Embryonic facial prominence (tissue), 1 donor: Measurements from ENCODE around the gene OR4D6.
"Not testable (repeated sequence)": the region's sequence is repeated elsewhere in the genome, so short reads cannot be mapped to it uniquely, and the experiment has no call there.

Source experiments
- DNase-seq: peaks from one replicate; pipeline ENCODE4 v3.0.0-alpha.2; 2016; ENCODE audit errors: extremely low spot score

OR4D6 gene

GRCh38 chr11:59456661-59457060 lies at the start of gene OR4D6:
TSS of gene OR4D6 (plus strand) at chr11:59456961. CDS start at chr11:59456961, 0 bp downstream.
- DNase-seq: no peak

GRCh38 chr11:59413646-59414045 lies 43.1 kb upstream of the OR4D6 start:
- DNase-seq: no peak

- no peak for DNase-seq
These were observed 41.6 kb upstream of the OR4D6 start for GRCh38 chr11:59415111-59415510.

GRCh38 chr11:59416613-59417012 lies 40.1 kb upstream of the OR4D6 start:
- no peak for DNase-seq

DNA sequence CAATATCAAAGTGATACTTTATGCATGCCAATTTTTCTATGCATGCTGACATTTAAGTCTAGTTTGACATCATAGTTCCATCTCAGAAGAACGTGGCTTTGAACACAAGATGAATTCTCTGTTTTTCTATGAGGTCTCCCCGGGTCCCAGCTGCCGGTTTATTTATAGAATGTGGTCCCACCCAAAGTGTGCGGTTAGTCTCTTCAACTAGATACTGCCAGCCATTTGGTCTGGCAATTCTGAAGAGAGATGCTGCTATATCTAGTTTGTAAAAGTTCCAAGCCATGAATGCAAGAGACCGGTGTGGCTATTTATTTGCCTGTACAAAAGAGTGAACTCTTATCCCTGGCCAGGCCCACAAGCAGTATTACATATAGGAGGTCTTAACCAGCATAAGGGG lies 39.7 kb upstream of the OR4D6 start:
- DNase-seq: no peak

DNA sequence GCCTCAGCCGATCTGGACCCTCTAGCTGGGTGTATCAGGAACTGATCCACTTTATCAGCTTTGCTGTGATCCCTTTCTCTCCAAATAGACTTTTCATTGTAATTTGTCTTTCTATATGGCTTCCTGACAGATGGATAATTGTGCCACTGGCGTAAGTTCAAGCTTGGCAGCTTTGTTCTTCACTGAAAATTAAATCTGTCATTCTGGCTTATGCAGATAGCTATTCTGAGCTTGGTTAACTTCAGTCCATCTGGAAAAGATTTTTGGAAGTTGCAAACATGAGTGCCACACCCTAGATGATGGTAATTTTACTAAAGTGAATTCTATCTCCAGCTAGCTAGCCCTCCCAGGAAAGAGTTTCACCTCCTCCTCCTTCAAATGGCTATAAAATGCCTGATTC lies 38.6 kb upstream of the OR4D6 start:
- DNase-seq: no peak

DNA sequence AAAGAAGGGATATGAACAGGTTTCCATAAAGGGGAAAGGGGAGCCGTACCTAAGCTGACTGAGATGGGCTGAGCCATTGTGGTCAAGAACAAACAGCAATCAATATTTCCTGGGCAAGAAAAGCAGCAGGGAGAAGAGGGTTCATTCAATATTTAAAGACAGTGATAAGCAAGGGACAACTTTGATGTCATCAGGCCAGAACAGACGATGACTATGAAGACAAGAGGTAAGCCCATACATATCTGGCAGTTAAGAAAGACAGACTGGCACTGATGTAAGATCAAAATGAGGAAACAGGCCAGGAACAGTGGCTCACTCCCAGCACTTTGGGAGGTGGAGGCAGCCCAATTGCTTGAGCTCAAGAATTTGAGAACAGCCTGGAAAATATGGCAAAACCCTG lies 32.9 kb upstream of the OR4D6 start:
- DNase-seq: no peak

DNA sequence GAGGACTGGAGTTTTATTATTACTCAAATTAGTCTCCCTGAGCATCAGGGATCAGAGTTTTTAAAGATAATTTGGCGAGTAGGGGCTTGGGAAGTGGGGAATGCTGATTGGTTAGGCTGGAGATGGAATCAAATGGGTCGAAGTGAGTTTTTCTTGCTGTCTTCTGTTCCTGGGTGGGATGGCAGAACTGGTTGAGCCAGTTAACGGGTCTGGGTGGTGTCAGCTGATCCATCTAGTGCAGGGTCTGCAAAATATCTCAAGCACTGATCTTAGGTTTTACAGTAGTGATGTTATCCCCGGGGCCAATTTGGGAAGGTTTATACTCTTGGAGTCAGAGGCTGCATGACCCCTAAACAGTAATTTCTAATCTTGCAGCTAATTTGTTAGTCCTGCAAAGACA lies 31.6 kb upstream of the OR4D6 start:
- no peak for DNase-seq

- DNase-seq: no peak
These were observed 30.2 kb upstream of the OR4D6 start, which contains the start of gene OR5A2 for GRCh38 chr11:59426361-59427067. TSS of gene OR5A2 (minus strand) at chr11:59426413. CDS start at chr11:59422953, 3,460 bp downstream.

GRCh38 chr11:59427068-59427382 lies 29.7 kb upstream of the OR4D6 start:
- DNase-seq: no peak

DNA sequence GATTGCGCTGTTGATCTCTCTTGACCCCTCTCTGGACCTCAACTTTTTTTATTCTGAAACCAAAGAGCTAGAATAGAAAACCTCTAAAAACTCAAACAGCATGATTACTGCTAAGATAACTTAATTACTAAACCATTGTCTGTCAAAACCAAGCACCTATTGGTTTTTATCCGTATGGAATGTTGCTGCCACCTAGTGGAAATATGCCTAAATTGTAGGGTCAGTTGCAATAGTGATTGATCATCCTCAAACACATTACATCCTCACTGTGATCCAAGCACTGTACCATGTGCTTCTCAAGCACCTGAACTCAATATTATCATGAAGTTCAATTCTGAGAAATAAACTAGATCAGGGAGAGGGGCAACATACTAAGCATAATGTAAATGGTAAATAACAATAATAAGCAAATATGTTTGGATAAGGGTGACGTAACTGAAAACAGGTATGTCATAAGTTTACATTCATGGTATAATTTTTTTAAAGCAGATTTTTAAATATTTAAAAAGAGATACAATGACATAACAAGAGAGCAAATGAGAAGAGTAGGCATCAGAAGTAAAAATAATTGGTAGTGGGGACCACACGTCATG lies 26.7 kb upstream of the OR4D6 start:
- DNase-seq: no peak

DNA sequence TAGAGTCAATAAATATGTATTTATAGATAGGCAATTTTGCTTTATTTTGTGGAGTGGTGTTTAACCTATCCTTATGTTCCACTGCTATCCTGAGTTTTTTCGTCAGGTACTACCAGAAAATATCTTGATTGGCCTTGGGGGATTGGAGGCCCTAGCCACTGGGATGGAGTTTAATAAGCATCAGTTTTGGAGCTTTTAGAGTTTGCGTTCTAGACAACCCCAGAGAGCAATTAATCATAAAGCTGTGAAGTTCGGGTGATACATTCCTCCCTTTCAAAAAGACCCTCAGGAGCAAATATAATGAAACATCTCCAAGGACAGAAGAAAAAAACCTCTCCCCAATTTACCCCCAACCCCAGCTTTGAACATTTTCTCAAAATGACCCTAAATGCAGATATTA lies 20.6 kb upstream of the OR4D6 start, which contains the start of gene OR5A1:
OR5A1 (plus strand) TSS at position 301 of the 400 bp plus-strand sequence. CDS start 6,700 bp downstream, outside the sequence.
- DNase-seq: no peak

- DNase-seq: no peak
These were observed 19.0 kb upstream of the OR4D6 start for GRCh38 chr11:59437770-59438169.

DNA sequence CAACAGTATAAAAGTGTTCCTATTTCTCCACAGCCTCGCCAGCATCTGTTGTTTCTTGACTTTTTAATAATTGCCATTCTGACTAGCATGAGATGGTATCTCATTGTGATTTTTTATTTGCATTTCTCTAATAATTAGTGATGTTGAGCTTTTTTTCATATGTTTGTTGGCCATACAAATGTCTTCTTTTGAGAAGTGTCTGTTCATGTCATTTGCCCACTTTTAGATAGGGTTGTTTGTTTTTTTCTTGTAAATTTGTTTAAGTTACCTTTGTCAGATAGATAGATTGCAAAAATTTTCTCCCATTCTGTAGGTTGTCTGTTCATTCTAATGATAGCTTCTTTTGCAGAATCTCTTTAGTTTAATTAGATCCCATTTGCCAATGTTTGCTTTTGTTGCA lies 11.1 kb upstream of the OR4D6 start:
- not testable (repeated sequence) for DNase-seq

- no peak for DNase-seq
These were observed 8.3 kb upstream of the OR4D6 start for GRCh38 chr11:59448484-59448883.

GRCh38 chr11:59459916-59460315 lies 3.2 kb downstream of the OR4D6 start:
- DNase-seq: no peak

- DNase-seq: no peak
These were observed 6.5 kb downstream of the OR4D6 start for GRCh38 chr11:59463190-59463641.

DNA sequence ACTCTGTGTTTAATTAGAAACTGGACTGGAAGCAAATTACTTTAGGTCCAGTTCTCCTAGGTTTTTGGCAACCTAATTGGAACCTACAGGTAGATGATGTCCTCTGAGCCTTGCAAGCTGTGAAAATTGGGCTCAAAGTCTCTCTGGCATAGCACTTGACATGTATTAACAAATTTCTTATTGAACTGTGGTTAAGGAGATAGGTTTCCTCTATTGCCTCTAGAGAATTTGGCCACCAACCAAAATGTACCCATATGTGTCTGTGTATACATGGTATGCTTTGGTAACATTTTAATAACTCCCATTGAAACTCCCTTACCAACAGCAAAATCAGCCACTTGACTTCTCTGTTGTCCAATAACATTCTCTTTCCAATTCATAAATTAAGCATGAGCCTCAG lies 16.3 kb downstream of the OR4D6 start, which contains the start of gene OR4D10:
OR4D10 (plus strand) TSS at position 301 of the 400 bp plus-strand sequence. CDS start 4,115 bp downstream, outside the sequence.
- no peak for DNase-seq

DNA sequence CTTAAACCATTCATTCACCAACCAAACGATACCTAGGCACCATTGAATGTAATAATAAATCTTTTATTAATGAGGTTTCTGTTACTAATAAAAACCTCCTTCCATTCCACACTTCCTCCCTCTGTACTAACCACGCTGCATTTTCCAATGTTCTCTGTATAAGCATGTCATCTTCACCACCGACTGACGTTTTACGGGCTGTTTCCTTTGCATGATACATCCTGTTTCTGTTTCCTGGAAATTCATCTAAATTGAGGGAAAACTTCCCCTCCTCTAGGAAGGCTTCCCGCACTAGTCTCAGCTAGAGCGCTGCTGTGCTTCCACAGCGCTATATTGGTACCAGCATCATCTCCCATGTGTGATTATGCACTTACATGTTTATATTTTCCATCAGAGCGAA lies 18.4 kb downstream of the OR4D6 start:
- DNase-seq: no peak

- no peak for DNase-seq
These were observed 23.1 kb downstream of the OR4D6 start for GRCh38 chr11:59479906-59480305.

GRCh38 chr11:59480359-59480758 lies 23.6 kb downstream of the OR4D6 start:
- DNase-seq: no peak

DNA sequence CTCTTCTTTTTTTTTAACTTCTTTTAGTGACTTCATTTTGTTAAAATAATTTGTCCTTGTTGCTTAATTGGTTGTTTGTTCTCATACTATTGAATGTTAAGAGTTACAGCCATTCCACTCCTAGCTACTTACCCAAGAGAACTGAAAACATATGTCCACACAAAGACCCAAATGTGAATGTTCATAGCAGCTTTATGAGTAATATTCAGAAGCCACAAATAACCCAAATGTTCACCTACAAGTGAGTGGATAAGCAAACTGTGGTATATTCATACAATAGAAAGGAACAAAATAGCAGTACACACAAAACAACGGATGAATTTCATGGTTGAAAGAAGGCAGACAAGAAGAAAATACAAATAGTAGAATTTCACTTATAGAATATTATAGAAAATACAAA lies 45.2 kb downstream of the OR4D6 start:
- no peak for DNase-seq

DNA sequence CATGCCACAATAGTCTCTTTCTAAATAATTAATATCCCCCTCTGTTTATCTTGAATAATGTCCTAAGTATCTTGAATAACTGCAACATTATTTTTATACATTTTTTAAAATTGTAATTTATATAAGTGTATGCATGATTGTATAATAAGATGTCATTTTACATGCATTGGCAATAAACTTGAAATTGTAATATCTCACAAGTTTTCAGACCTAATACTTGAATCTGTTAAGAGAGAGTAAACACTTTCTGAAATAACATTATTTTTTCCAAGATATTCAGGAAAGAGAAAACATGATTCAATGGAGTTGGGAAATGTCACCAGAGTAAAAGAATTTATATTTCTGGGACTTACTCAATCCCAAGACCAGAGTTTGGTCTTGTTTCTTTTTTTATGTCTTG lies 46.5 kb downstream of the OR4D6 start, which contains the start of gene OR4D11:
OR4D11 (plus strand) TSS at position 301 of the 400 bp plus-strand sequence; CDS start at position 301, 0 bp downstream.
- DNase-seq: no peak
